Measurements from ENCODE around the gene OSBPL7. TPM values are rescaled to one million over a fixed set of nuclear protein-coding genes. Genes with fewer than 3 reads are reported as not detected.

The OSBPL7 gene
- total RNA-seq, 4 donors from 2014 or later = 12.7 to 18.0 (median 14.7) TPM

DNA sequence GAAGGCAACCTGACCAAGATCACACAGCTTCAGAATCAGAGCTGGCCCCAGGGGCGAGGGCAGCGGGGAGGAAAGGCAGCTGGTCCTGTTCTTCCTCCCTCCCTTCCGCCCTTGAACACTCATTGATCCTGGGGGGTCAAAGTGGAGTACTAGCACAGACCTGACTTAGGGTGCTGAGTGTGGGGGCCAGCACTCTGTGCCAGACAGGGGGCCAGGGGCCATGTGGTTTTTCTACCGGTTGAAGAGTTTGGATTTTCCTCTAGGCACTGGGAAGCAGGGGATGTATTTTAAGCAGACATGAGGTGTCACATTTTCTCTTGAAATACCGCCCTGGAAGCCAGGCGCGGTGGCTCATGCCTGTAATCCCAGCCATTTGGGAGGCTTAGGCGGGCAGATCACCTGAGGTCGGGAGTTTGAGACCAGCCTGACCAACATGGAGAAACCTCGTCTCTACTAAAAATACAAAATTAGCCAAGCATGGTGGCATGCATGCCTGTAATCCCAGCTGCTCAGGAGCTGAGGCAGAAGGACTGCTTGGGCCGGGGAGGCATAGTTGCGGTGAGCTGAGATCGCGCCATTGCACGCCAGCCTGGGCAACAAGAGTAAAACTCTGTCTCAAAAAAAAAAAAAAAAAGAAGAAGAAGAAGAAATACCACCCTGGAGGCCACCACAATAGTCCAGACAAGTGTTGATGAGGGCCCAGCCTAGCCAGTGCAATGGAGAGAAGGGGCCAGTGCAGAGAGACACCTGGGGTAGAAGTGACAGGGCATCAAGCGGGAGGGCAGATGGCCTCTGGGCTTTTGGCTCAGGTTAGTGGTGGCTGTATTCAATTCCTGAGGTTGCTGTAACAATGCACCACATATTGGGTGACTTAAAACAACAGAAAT, 15.3 kb downstream of the OSBPL7 start:
- TF ChIP-seq POLR2A (IDR thresholded peaks at IDR 0.05) (no peak), CTCF (IDR thresholded peaks at IDR 0.05) (no peak)
- Histone ChIP-seq H3K9me3 (no peaks in the 10 kb centered on the region), H3K36me3 (peaks cover 16 to 23% of the 10 kb centered on the region in 2 donors), H3K4me1 (peaks cover 11 to 19% of the 10 kb centered on the region in 2 donors), H3K27me3 (no peaks in the 10 kb centered on the region), H3K4me3 (replicated peaks in 1 of 3) (no peak overlapping the region), H3K27ac (no peak overlapping the region)
- DNase-seq = no peak
- intact Hi-C loops (cut with DNase I) = loop anchor here (10.0 kb wide), 1 partner anchor 141 kb away; no protein-coding TSS in a partner anchor
- 84 to 85% methylated on average over 14 to 16 of the region's 16 CpGs for WGBS, 2 donors

DNA sequence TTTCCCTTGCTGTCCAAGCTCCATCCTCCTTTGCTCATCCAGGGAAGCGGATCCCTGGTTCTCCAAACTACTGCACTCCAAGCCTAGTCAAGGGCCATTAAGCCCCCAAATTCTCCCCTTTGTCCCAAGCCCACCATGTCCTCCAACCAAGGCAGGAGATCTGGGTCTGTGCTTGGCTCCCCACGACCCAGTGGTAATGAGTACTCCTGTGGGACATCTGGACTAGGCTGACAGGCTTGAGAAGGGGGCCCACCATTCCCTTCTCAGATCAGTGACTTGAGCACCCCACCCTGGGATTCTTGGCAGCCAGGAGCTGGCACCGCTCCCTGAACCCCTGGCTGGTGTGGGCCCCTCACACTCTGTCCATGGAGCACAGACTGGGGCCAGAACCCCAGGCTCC, 17.1 kb downstream of the OSBPL7 start:
- WGBS, 2 donors = 62 to 66% methylated on average over 3 of the region's 3 CpGs
- peaks cover 16 to 22% of the 10 kb centered on the region in 2 donors for H3K36me3 ChIP-seq
- no peak for TF ChIP-seq POLR2A (IDR thresholded peaks at IDR 0.05)
- TF ChIP-seq CTCF (IDR thresholded peaks at IDR 0.05) = no peak
- H3K4me3 ChIP-seq (replicated peaks in 1 of 3) = no peak overlapping the region
- DNase-seq = no peak
- intact Hi-C loops (cut with DNase I) = loop anchor here (10.0 kb wide), 1 partner anchor 140 kb away; no protein-coding TSS in a partner anchor
- no peaks in the 10 kb centered on the region for H3K9me3 ChIP-seq
- peaks cover 0 to 2% of the 10 kb centered on the region in 2 donors for H3K4me1 ChIP-seq
- H3K27ac ChIP-seq = no peak overlapping the region
- H3K27me3 ChIP-seq = no peaks in the 10 kb centered on the region

GRCh38 chr17:47803751-47804150, 17.8 kb downstream of the OSBPL7 start:
- Histone ChIP-seq H3K4me3 (replicated peaks in 1 of 3) (no peak overlapping the region), H3K36me3 (peaks cover 12 to 15% of the 10 kb centered on the region in 2 donors), H3K27me3 (no peaks in the 10 kb centered on the region), H3K4me1 (no peaks in the 10 kb centered on the region), H3K27ac (no peak overlapping the region), H3K9me3 (no peaks in the 10 kb centered on the region)
- no peak for TF ChIP-seq CTCF (IDR thresholded peaks at IDR 0.05)
- no peak for TF ChIP-seq POLR2A (IDR thresholded peaks at IDR 0.05)
- no peak for DNase-seq
- intact Hi-C loops (cut with DNase I) = loop anchor here (10.0 kb wide), 1 partner anchor 139 kb away; no protein-coding TSS in a partner anchor
- 70 to 76% methylated on average over 6 of the region's 6 CpGs for WGBS, 2 donors

- no peaks in the 10 kb centered on the region for H3K9me3 ChIP-seq
- no peak overlapping the region for H3K27ac ChIP-seq
- DNase-seq = no peak
- TF ChIP-seq POLR2A (IDR thresholded peaks at IDR 0.05) (no peak), CTCF (IDR thresholded peaks at IDR 0.05) (no peak)
- WGBS, 2 donors = 66 to 70% methylated on average over 5 of the region's 5 CpGs
- H3K4me3 ChIP-seq (replicated peaks in 1 of 3) = no peak overlapping the region
- H3K4me1 ChIP-seq = no peaks in the 10 kb centered on the region
- peaks cover 7 to 11% of the 10 kb centered on the region in 2 donors for H3K36me3 ChIP-seq
- intact Hi-C loops (cut with DNase I) = loop anchor here (10.0 kb wide), 1 partner anchor 138 kb away; no protein-coding TSS in a partner anchor
- no peaks in the 10 kb centered on the region for H3K27me3 ChIP-seq
Observed at GRCh38 chr17:47803201-47803600, 18.4 kb downstream of the OSBPL7 start.
